Measurements from ENCODE around the gene HOXC9. TPM values are rescaled to one million over a fixed set of nuclear protein-coding genes. Genes with fewer than 3 reads are reported as not detected.
A peak's percentile ranks its signal among the peaks of the same experiment; 100 is the strongest.

Gene HOXC9
- total RNA-seq, 1 experiment from 2014 or later: not detected

GRCh38 chr12:54020591-54021405 lies 20.8 kb downstream of the HOXC9 start:
- no CpG with 5 or more reads among the region's 23 CpGs for WGBS (ENCODE audit: extremely low coverage, insufficient read length, low lambda C conversion rate)
- no peak overlapping the region for H2AFZ ChIP-seq (ENCODE audit: low read length)
- no peak overlapping the region for H3K4ac ChIP-seq (ENCODE audit: low read depth, low read length)
- H4K5ac ChIP-seq (ENCODE audit: insufficient read length, low read depth, low read length): no peak overlapping the region
- TF ChIP-seq CTCF (conservative IDR thresholded peaks at IDR 0.05): no peak
- no peak overlapping the region for H2BK12ac ChIP-seq (ENCODE audit: insufficient read length, low read depth, low read length)
- no peaks in the 10 kb centered on the region for H3K79me1 ChIP-seq (ENCODE audit: insufficient read depth, low read depth, low read length, poor library complexity, severe bottlenecking)
- DNase-seq: no peak
- no peaks in the 10 kb centered on the region for H3K4me1 ChIP-seq (ENCODE audit: insufficient read depth, low read length)
- H3K14ac ChIP-seq (ENCODE audit: insufficient read depth, low read length): no peak overlapping the region
- no peaks in the 10 kb centered on the region for H3K36me3 Mint-ChIP-seq (ENCODE audit: insufficient read depth in 1 of 3, low read depth in 3 of 3)
- no peak overlapping the region for H3K18ac ChIP-seq (ENCODE audit: insufficient read length, low read depth, low read length)
- H3K4me3 Mint-ChIP-seq: peak overlapping the region in 1 of 2 experiments; percentile 50; a peak in 2 of 5 replicates
- H3K79me2 ChIP-seq (ENCODE audit: insufficient read depth, low read length): no peaks in the 10 kb centered on the region
- H3K27me3 Mint-ChIP-seq (ENCODE audit: low read depth): peaks cover 100% of the 10 kb centered on the region
- no peaks in the 10 kb centered on the region for H3K9me3 ChIP-seq (ENCODE audit: control insufficient read depth, low read depth, low read length)
- H3K27ac ChIP-seq (ENCODE audit: insufficient read length, low read depth, low read length): no peak overlapping the region
- H4K20me1 ChIP-seq (ENCODE audit: control insufficient read depth, insufficient read depth, insufficient read length): no peaks in the 10 kb centered on the region
- peaks cover 0 to 2% of the 10 kb centered on the region in 2 experiments; a peak in 2 of 5 replicates for H3K9me3 Mint-ChIP-seq
- peaks cover 10% of the 10 kb centered on the region for H3K23me2 ChIP-seq (ENCODE audit: insufficient read length, low read depth, low read length, poor library complexity, severe bottlenecking)
- H3K56ac ChIP-seq (ENCODE audit: insufficient read length, low read depth, low read length): no peak overlapping the region
- no peak overlapping the region for H2BK5ac ChIP-seq (ENCODE audit: insufficient read length, low read length)
- H2BK15ac ChIP-seq (ENCODE audit: low read depth, low read length): no peak overlapping the region; the same call in 1 of the 2 replicates
- H3K4me2 ChIP-seq (ENCODE audit: insufficient read depth, insufficient read length, low read length): no peak overlapping the region
- H4K91ac ChIP-seq (ENCODE audit: insufficient read length, low read depth, low read length): no peak overlapping the region
- no peak overlapping the region for H2BK120ac ChIP-seq (ENCODE audit: low read depth, low read length, poor library complexity, severe bottlenecking)
- H2BK20ac ChIP-seq (ENCODE audit: low read depth, low read length, poor library complexity, severe bottlenecking): no peak overlapping the region
- no peak overlapping the region for H3K23ac ChIP-seq (ENCODE audit: insufficient read length, low read depth, low read length)
- H3K27me3 ChIP-seq (ENCODE audit: insufficient read depth, low read length): peaks cover 94% of the 10 kb centered on the region
- H3T11ph ChIP-seq (ENCODE audit: low read length): no peak overlapping the region
- H2AK5ac ChIP-seq (ENCODE audit: insufficient read length, low read length): no peak overlapping the region
- H3K27ac Mint-ChIP-seq: no peak overlapping the region; a peak in 1 of 7 replicates
- H3K4me1 Mint-ChIP-seq: peaks cover 13 to 30% of the 10 kb centered on the region in 2 experiments
- no peak overlapping the region for H4K8ac ChIP-seq (replicated peaks; ENCODE audit: insufficient read length, low read depth, low read length)
- H3K9ac ChIP-seq (ENCODE audit: extremely low read depth, insufficient read length, low read length): no peak overlapping the region
